Fibroblast of gingiva (primary cell): ENCODE measurements around the gene GMDS.
A peak's percentile ranks its signal among the peaks of the same experiment; 100 is the strongest.

ENCODE experiments used
- DNase-seq: peaks from one replicate; pipeline ENCODE4 v3.0.0-alpha.2; 2011; ENCODE audit warnings: low read depth

The GMDS gene

GRCh38 chr6:1602049-1602713 lies 643.2 kb downstream of the GMDS start:
- DNase-seq = no peak

GRCh38 chr6:1601158-1602048 lies 644.0 kb downstream of the GMDS start:
- no peak for DNase-seq

DNA sequence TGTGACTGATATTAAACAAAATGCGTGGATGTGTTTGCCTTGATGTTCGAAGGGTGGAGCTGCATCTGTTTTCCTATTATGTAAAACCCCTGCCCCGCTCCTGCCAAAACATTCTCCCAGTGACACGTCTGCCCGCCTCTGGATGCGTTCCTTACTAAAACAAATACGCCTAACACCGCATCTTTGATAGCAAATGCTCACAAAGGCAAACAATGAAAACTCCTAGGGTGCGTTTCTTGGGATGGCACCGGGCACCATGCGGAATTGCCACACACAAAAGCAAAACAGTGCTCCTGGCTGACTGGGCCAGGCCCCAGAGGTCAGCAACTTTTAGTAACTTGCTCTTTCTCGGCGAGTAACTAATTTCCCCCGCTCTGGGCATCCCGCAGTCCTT lies 644.6 kb downstream of the GMDS start:
- DNase-seq = no peak

GRCh38 chr6:1600063-1600763 lies 645.2 kb downstream of the GMDS start:
- no peak for DNase-seq

- DNase-seq = no peak
These were observed 645.9 kb downstream of the GMDS start for GRCh38 chr6:1599469-1599868.

- no peak for DNase-seq
These were observed 646.5 kb downstream of the GMDS start for GRCh38 chr6:1598886-1599285.

- no peak for DNase-seq
These were observed 647.0 kb downstream of the GMDS start for GRCh38 chr6:1598433-1598832.

- peak; percentile 72 for DNase-seq
These were observed 647.5 kb downstream of the GMDS start for GRCh38 chr6:1597924-1598323.

DNA sequence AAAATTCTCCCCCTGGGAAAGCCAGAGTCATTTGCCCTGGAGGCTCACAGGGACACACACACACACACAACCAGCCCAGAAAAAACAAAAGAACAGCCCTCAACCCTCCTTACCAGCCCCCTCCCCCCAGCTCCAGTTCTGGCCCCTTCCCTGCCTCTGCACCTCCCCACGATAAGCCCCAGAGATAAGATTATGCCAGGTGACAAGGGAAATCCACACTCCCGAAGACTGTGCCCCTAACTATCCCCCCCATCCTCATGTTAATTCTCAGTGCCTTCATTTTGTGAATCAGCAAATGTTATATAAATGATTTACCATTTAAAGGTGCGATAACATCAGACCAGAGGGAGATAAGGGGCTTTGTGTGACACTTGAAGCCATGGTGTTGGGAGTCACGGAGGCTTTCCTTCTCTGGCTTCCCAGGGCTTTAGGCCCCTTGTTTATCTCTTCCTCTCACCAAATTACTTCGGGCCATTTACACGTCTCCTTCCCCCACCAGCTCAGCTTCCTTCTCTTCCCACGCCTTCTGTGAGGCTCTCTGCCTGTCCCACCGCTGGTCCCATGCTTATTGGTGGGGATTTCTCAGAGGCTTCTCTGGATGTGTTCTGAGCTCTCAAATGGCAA lies 648.2 kb downstream of the GMDS start:
- no peak for DNase-seq

DNA sequence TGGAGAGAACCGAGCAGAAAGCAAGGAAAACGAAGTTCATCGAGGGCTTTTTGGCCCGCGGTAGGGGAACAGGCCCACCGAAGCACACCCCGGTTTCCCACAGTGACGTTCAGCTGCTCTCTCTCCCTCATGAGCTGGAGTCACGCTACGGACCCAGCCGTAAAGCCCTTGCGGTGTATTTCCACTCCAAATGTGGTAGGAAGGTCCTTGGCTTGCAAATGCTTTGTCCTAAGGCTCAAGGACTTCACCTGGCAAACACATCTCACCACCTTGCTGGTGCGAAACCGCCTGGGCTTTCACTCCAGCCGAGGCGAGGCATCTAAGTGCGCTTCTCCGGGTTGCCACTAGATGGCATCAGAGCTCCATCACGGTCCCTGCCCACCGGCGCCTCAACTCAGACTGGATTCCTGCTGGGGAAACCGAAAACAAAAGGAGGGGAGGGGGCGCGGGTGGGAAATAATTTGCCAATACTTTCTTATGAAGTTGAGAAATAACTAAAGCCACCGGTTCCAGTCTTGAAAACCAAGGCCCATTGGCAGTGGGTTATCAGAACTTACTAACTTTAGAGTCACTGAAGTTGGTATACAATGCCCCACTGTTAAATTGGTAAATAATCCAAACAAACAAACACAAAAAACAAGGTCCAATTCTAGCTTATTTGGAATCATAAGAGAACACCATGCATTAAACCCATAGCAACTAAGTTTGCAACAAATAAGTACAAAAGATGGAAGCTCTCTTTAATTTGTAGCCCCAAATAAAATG lies 649.1 kb downstream of the GMDS start:
- DNase-seq = no peak

DNA sequence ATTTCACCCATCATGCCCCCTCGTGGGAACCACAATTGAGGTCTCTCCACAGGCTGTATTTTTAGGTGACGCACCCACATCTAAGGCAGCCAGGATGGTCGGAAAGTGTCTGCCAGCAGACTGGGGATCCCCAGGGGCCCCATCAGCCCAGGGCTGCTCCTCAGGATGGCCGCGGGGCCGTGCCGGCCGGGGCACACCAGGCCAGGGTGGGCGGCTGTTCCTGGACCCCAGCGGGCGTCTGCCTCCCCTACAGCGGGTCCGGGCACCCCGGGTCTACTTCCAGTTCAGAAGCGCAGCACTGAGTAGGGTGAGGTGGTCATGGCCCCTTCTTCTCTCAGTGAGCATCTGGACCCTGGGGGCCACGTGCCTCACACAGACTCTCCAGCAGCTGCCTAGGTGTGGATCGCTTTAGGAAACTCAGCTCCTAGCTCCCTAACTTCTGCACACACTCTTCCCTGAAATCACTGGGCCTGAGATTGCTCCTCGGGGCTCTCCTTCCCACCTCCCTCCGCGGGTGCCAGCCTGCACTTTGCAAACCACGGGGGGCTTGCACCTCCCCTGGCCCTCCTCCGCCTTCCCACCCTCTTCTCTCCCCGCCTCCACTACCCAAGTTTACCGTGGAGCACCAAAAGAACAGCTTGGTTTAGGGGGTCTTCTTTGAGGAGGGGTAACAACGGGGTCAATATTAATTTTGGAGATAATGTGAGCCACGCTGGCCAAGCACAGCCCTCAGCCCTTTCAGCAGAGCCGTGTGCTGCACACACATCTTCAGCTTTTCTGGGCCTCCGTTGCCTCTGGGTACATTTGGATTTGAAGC lies 649.9 kb downstream of the GMDS start:
- no peak for DNase-seq

DNA sequence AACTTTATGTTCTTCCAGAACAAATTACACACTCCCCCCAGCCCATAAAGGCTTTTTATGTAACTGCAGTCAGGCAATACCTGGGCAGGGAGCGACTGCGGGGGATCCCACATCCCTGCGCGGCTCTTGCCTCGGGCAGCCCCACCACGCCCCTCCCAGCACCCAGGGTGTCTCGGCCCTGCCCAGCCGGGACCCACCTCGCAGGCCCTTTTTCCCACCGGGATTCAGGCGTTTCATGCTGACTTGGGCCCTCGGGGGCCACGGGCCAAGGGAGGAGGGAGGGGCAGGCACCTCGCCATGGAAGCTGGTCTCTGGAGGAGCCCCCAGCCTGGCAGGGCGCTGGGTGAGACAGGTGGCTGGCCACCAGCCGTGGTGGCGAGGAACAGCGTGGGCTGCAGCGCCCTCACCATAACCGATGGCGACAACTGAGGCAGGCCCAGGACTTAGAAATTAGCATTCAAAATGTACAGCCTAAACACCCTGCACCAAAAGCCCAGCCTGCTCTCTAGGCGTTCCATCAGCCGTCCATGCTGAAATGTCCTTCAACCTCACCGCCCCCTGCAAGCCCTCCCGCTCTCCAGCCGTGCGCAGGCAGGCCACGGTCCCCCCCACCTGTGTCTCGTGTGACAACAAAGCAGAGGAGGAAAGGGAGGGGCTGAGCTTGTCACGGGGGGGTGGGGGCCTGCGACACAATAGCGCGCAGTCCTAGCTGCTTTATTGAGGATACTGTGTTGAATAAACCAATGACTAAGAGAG lies 650.8 kb downstream of the GMDS start:
- DNase-seq = no peak

DNA sequence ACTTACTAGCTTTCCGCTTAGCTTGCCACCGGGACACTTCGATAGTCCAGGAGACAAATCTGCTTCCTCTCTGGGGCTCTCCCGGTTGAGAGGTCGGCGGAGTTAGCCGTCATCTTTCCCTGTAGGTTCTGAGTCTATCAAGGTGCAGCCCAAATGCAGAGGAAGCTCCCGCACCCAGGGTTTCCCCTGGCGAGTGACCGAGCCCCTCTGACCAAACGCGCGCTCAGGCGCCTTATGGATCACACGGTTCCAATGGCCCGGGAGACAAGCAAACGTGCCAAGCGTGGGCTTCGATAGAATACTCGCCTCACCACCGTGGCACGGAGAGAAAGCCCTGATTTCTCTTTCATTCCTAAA lies 651.5 kb downstream of the GMDS start:
- no peak for DNase-seq

GRCh38 chr6:1593286-1593957 lies 652.0 kb downstream of the GMDS start:
- DNase-seq = no peak

DNA sequence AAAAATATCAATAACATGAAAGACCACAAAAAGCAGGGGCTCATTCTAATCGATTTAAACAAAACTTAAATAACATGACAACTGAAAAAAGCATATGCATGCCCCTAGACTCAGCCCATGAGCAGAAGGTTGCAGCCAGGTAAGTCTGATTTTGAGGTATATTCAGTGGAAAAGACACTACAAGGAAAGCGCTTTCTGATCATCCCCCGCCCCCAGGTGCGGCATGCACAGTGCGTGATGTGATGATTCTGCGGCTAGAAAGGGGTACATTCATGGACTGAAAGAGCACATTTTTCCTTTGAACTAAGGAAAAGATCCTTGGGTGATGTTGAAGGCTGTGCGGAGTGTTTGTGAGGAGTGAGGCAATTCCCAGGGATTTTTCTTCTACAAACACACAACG lies 652.6 kb downstream of the GMDS start:
- DNase-seq = no peak

DNA sequence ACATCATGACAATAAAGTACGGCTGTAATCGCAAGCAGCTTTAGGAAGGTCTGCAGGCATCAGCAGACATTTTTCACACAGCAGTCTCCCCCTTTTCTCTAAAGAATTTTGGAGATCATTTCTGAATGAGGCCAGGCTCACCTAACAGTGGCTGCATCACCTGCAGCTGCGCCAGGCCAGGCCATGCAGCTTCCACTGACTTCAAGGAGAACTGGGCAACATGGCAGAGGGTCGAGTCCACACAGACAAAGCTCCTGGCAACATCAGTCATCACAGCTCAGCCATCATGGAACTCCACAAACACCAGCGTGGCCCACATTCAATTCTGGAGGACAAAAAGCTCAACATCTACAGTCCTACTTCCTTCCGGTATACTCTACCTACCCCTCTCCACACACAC lies 653.5 kb downstream of the GMDS start:
- DNase-seq = no peak

DNA sequence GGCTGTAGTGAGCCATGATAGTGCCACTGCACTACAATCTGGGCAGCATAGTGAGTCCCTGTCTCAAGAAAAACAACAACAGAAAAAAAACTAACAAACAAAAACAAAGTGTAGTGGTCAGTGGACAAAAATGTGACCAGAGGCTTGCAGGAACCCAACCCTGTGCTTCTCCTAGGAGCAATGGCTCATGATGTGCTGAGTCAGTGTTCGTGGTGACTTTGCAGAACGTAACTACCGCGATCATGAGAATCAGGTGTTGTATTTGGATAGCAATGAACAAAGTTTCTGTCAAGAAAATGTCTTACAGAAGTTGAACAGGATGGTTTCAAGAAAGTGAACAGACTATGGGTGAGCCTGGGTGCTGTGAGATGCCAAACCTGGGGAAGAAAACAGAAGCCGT lies 654.2 kb downstream of the GMDS start:
- no peak for DNase-seq

- no peak for DNase-seq
These were observed 654.8 kb downstream of the GMDS start for GRCh38 chr6:1590580-1590979.

GRCh38 chr6:1589208-1589607 lies 656.2 kb downstream of the GMDS start:
- DNase-seq = no peak

GRCh38 chr6:1587977-1588376 lies 657.4 kb downstream of the GMDS start:
- no peak for DNase-seq
